Liver (tissue), 5 donors: ENCODE data around the gene COX7A2. TPM values are rescaled to one million over a fixed set of nuclear protein-coding genes. Genes with fewer than 3 reads are reported as not detected.

ENCODE experiments used
- GABPA ChIP-seq, 2 donors: IDR thresholded peaks in 1 of 2; conservative IDR thresholded peaks in 1 of 2; 2 replicates each; pipeline ENCODE4 v1.6.1; 2016; ENCODE audit warnings: antibody characterized with exemption in 2 of 2, mild to moderate bottlenecking in 1 of 2, moderate library complexity in 1 of 2
- ZBTB33 ChIP-seq: IDR thresholded peaks from 2 replicates; pipeline ENCODE4 v1.6.1; 2016; ENCODE audit warnings: antibody characterized with exemption
- polyA plus RNA-seq, 2 donors: library from polyadenylated mRNA; stranded (reverse) in 1 of 2; unstranded in 1 of 2; fragments of 200-250 nt in 1 of 2; fragments of >200 nt in 1 of 2; fragmentation: Nextera tagmentation in 1 of 2; extraction: Ambion mirVana in 1 of 2; gene quantifications; one replicate each; pipeline versions ENCODE4 v1.2.1 to v1.2.3, GENCODE V29; 2013 to 2015
- total RNA-seq, 2 donors: library from RNA; depleted of rRNA; stranded (reverse); fragments of >200 nt; gene quantifications; one replicate each; pipeline ENCODE4 v1.2.3, GENCODE V29; 2014
- donor health status: healthy.
- donor health status: healthy.
- donor health status: healthy.

Gene COX7A2
- total and polyA plus RNA-seq, 4 donors: 69.8 to 583 (median 289) TPM

GRCh38 chr6:75188221-75188925, 55.2 kb downstream of the COX7A2 start (continued):
- TF ChIP-seq ZBTB33 (no peak), GABPA (IDR thresholded peaks at IDR 0.05 in 1 of 2, conservative IDR thresholded peaks at IDR 0.05 in 1 of 2) (no peak)

Other genes with a start within 250 kb of the COX7A2 start
- gene COL12A1, start 37.7 kb downstream of the COX7A2 start, total RNA-seq: 1 to 10 TPM; 2.1 to 5.1 TPM
- gene COL12A1, start 37.7 kb downstream of the COX7A2 start, polyA plus RNA-seq: 1 to 10 TPM in 1 of 2 donors, under 1 TPM in 1; 0.15 to 1.5 TPM
- gene TMEM30A, start 41.0 kb upstream of the COX7A2 start, total RNA-seq: 10 to 100 TPM; 54.4 to 71.0 TPM
- 10 to 100 TPM; 33.3 to 36.3 TPM for gene TMEM30A, start 41.0 kb upstream of the COX7A2 start, polyA plus RNA-seq
- gene FILIP1, start 250.0 kb upstream of the COX7A2 start, total RNA-seq: 1 to 10 TPM in 1 of 2 donors, under 1 TPM in 1; 0.70 to 2.8 TPM
- gene FILIP1, start 250.0 kb upstream of the COX7A2 start, polyA plus RNA-seq: 1 to 10 TPM in 1 of 2 donors, under 1 TPM in 1; 0.85 to 1.3 TPM